ENCODE data around the gene CD2BP2.

- TF ChIP-seq EP300 (IDR thresholded peaks at IDR 0.05), result no peak
- no peak for TF ChIP-seq POLR2A (IDR thresholded peaks at IDR 0.05)
- TF ChIP-seq CTCF (IDR thresholded peaks at IDR 0.05), result no peak
Measured at GRCh38 chr16:30357715-30358576, 2.8 kb upstream of the CD2BP2 start.

Measured in tibial nerve (tissue), 4 donors.